SK-N-SH treated with all-trans-retinoic acid at 6 μM for 48 hours (cell line): Measurements from ENCODE around the gene CAMK2B.

Source experiments
- ARNTL ChIP-seq: fragments of 450-650 bp; formaldehyde crosslinking; IDR thresholded peaks from 2 replicates; pipeline ENCODE4 v1.5.0; 2020; ENCODE audit warnings: low read depth, mild to moderate bottlenecking, moderate library complexity, borderline replicate concordance
- CSDC2 ChIP-seq: fragments of 250-450 bp; sonication (Bioruptor Pico); IDR thresholded peaks from 2 replicates; pipeline ENCODE4 v1.5.0; 2020; ENCODE audit warnings: mild to moderate bottlenecking, moderate library complexity
- ISL1 ChIP-seq: fragments of 250-450 bp; sonication (Bioruptor Pico); IDR thresholded peaks from 2 replicates; pipeline ENCODE4 v2.1.2; 2022; ENCODE audit warnings: mild to moderate bottlenecking, moderate library complexity
- OSR1 ChIP-seq: fragments of 250-450 bp; sonication (Bioruptor Pico); IDR thresholded peaks from 2 replicates; pipeline ENCODE4 v1.8.0; 2022; ENCODE audit warnings: moderate library complexity, mild to moderate bottlenecking, inconsistent platforms
- PATZ1 ChIP-seq: fragments of 250-450 bp; sonication (Bioruptor Pico); IDR thresholded peaks from 2 replicates; pipeline ENCODE4 v1.8.0; 2020; ENCODE audit warnings: mild to moderate bottlenecking, moderate library complexity, borderline replicate concordance
- PPARA ChIP-seq: fragments of 250-450 bp; sonication (Bioruptor Pico); IDR thresholded peaks from 2 replicates; pipeline ENCODE4 v1.5.0; 2020; ENCODE audit warnings: mild to moderate bottlenecking, borderline replicate concordance
- RARB ChIP-seq: fragments of 250-450 bp; sonication (Bioruptor Pico); IDR thresholded peaks from 2 replicates; pipeline ENCODE4 v1.8.0; 2021; ENCODE audit warnings: mild to moderate bottlenecking, moderate library complexity
- SNAI2 ChIP-seq: fragments of 250-450 bp; sonication (Bioruptor Pico); IDR thresholded peaks from 2 replicates; pipeline ENCODE4 v1.5.0; 2020; ENCODE audit warnings: mild to moderate bottlenecking, moderate library complexity
- TOX ChIP-seq: fragments of 250-450 bp; sonication (Bioruptor Pico); IDR thresholded peaks from 2 replicates; pipeline ENCODE4 v1.8.0; 2021; ENCODE audit warnings: mild to moderate bottlenecking, moderate library complexity, borderline replicate concordance
- ZC3H10 ChIP-seq: fragments of 250-450 bp; sonication (Bioruptor Pico); IDR thresholded peaks from 2 replicates; pipeline ENCODE4 v1.5.1; 2021; ENCODE audit warnings: mild to moderate bottlenecking, moderate library complexity
- ZFP3 ChIP-seq: fragments of 250-450 bp; sonication (Bioruptor Pico); IDR thresholded peaks from 2 replicates; pipeline ENCODE4 v1.5.0; 2020; ENCODE audit warnings: mild to moderate bottlenecking, moderate library complexity
- ZFP30 ChIP-seq: fragments of 450-650 bp; formaldehyde crosslinking; IDR thresholded peaks from 2 replicates; pipeline ENCODE4 v1.5.0; 2022; ENCODE audit warnings: mild to moderate bottlenecking, moderate library complexity
- TF ChIP-seq, protein P1 (sequence below): fragments of 250-450 bp; sonication (Bioruptor Pico); IDR thresholded peaks from 2 replicates; pipeline ENCODE4 v1.5.1; 2021; ENCODE audit warnings: mild to moderate bottlenecking, moderate library complexity
- TF ChIP-seq, protein P2 (sequence below): fragments of 250-450 bp; sonication (Bioruptor Pico); IDR thresholded peaks from 2 replicates; pipeline ENCODE4 v1.5.1; 2020; ENCODE audit warnings: low read depth, mild to moderate bottlenecking, moderate library complexity

DNA sequence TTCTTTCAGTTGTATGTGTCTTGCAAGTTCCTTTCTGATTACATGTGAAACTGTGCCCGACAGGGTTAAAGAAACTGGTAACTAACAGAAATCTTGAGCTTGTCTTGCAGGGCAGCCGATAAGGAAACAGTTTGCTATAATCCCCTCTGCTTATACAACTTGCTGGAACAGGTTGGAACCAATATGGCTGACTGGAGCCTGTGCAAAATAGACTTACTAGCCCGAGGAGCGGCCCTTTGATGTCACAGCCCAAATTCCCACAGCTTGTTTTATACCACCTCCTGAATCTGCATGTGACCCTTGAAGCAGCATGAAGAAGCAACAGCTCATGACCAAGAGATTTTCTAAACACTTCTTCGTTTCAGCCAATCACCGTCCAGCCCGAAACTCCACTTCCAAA, 127.9 kb downstream of the CAMK2B start:
- TF ChIP-seq, protein P1, sequence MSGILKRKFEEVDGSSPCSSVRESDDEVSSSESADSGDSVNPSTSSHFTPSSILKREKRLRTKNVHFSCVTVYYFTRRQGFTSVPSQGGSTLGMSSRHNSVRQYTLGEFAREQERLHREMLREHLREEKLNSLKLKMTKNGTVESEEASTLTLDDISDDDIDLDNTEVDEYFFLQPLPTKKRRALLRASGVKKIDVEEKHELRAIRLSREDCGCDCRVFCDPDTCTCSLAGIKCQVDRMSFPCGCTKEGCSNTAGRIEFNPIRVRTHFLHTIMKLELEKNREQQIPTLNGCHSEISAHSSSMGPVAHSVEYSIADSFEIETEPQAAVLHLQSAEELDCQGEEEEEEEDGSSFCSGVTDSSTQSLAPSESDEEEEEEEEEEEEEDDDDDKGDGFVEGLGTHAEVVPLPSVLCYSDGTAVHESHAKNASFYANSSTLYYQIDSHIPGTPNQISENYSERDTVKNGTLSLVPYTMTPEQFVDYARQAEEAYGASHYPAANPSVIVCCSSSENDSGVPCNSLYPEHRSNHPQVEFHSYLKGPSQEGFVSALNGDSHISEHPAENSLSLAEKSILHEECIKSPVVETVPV (CRISPR knock-in tag): no peak
- TF ChIP-seq ZC3H10 (CRISPR knock-in tag) (no peak), ZFP30 (CRISPR knock-in tag) (no peak), PATZ1 (CRISPR knock-in tag) (no peak), ARNTL (CRISPR knock-in tag) (no peak), PPARA (no peak), ISL1 (CRISPR knock-in tag) (no peak), SNAI2 (no peak), TOX (CRISPR knock-in tag) (no peak), OSR1 (CRISPR knock-in tag) (no peak), RARB (CRISPR knock-in tag) (no peak), CSDC2 (CRISPR knock-in tag) (no peak), ZFP3 (CRISPR knock-in tag) (no peak)
- TF ChIP-seq, protein P2, sequence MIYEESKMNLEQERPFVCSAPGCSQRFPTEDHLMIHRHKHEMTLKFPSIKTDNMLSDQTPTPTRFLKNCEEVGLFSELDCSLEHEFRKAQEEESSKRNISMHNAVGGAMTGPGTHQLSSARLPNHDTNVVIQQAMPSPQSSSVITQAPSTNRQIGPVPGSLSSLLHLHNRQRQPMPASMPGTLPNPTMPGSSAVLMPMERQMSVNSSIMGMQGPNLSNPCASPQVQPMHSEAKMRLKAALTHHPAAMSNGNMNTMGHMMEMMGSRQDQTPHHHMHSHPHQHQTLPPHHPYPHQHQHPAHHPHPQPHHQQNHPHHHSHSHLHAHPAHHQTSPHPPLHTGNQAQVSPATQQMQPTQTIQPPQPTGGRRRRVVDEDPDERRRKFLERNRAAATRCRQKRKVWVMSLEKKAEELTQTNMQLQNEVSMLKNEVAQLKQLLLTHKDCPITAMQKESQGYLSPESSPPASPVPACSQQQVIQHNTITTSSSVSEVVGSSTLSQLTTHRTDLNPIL (CRISPR knock-in tag): no peak
